GM12892 (cell line): ENCODE data around the gene HBB.

Source experiments
- POLR2A ChIP-seq: IDR thresholded peaks from 2 replicates; pipeline ENCODE4 v1.6.1; 2011; ENCODE audit warnings: low read depth, low read length, control low read depth
- POLR2AphosphoS5 ChIP-seq: IDR thresholded peaks from 2 replicates; pipeline ENCODE4 v1.6.1; 2011; ENCODE audit warnings: low read depth, low read length, control low read depth
- TAF1 ChIP-seq: IDR thresholded peaks from 2 replicates; pipeline ENCODE4 v1.6.1; 2011; ENCODE audit warnings: low read depth, mild to moderate bottlenecking, control low read depth, low read length, borderline replicate concordance

DNA sequence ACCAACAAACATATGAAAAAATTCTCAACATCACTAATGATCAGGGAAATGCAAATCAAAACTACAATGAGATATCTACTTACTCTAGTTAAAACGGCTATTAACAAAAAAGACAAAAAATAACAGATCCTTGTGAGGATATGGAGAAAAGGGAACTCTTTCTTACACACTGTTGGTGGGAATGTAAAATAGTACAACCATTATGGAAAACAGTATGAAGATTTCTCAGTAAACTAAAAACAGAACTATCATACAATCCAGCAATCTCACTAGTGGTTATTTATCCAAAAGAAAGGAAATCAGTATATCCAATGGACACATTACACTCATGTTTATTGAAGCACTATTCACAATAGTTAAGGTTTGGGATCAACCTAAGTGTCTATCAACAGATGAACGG, 39.0 kb upstream of the HBB start:
- TF ChIP-seq POLR2A = no peak
- TF ChIP-seq POLR2AphosphoS5 = no peak
- TF ChIP-seq TAF1 = no peak
